Measurements from ENCODE around the gene SLC12A7. TPM values are rescaled to one million over a fixed set of nuclear protein-coding genes. Genes with fewer than 3 reads are reported as not detected.
A peak's percentile ranks its signal among the peaks of the same experiment; 100 is the strongest.

SLC12A7 gene
- total RNA-seq, 2 donors from 2014 or later: 58.9 to 61.6 TPM

GRCh38 chr5:1058988-1059883, 52.6 kb downstream of the SLC12A7 start:
- no peaks in the 10 kb centered on the region for H3K4me1 Mint-ChIP-seq
- no peaks in the 10 kb centered on the region for H3K27me3 ChIP-seq (ENCODE audit: control insufficient read depth, insufficient read depth, low read length, poor library complexity, severe bottlenecking)
- peak overlapping the region; percentile 53 for H3K27ac ChIP-seq (ENCODE audit: low read depth, low read length)
- H3K4me1 ChIP-seq (ENCODE audit: control insufficient read depth, insufficient read depth, low read length): no peaks in the 10 kb centered on the region
- no peak for DNase-seq
- no peaks in the 10 kb centered on the region for H3K9me3 ChIP-seq (ENCODE audit: control insufficient read depth, low read length)
- TF ChIP-seq CTCF (conservative IDR thresholded peaks at IDR 0.05): no peak
- no peak overlapping the region for H3K27ac Mint-ChIP-seq
- 92 to 96% methylated on average over 17 to 31 of the region's 34 CpGs for WGBS, 2 experiments (ENCODE audit: insufficient coverage in 1 of 2, insufficient read length in 1 of 2)
- peaks cover 14% of the 10 kb centered on the region for H3K36me3 ChIP-seq (ENCODE audit: control insufficient read depth, insufficient read depth, low read length)
- H3K9me3 Mint-ChIP-seq: no peaks in the 10 kb centered on the region
- H3K4me3 ChIP-seq (ENCODE audit: low read length): no peak overlapping the region
- H3K36me3 Mint-ChIP-seq (ENCODE audit: low read depth): peaks cover 27% of the 10 kb centered on the region
- no peaks in the 10 kb centered on the region for H3K27me3 Mint-ChIP-seq (ENCODE audit: insufficient read depth)
- no peak overlapping the region for H3K9ac ChIP-seq (ENCODE audit: extremely low read depth, low read length, poor library complexity, severe bottlenecking)
- H3K4me3 Mint-ChIP-seq: no peak overlapping the region

- no peaks in the 10 kb centered on the region for H3K27me3 Mint-ChIP-seq (ENCODE audit: insufficient read depth)
- DNase-seq: no peak
- peaks cover 27% of the 10 kb centered on the region for H3K36me3 Mint-ChIP-seq (ENCODE audit: low read depth)
- peaks cover 15% of the 10 kb centered on the region for H3K36me3 ChIP-seq (ENCODE audit: control insufficient read depth, insufficient read depth, low read length)
- no peaks in the 10 kb centered on the region for H3K4me1 Mint-ChIP-seq
- H3K9me3 ChIP-seq (ENCODE audit: control insufficient read depth, low read length): no peaks in the 10 kb centered on the region
- H3K4me3 ChIP-seq (ENCODE audit: low read length): no peak overlapping the region
- no peaks in the 10 kb centered on the region for H3K27me3 ChIP-seq (ENCODE audit: control insufficient read depth, insufficient read depth, low read length, poor library complexity, severe bottlenecking)
- no peak overlapping the region for H3K4me3 Mint-ChIP-seq
- TF ChIP-seq CTCF (conservative IDR thresholded peaks at IDR 0.05): no peak
- H3K9ac ChIP-seq (ENCODE audit: extremely low read depth, low read length, poor library complexity, severe bottlenecking): no peak overlapping the region
- no peak overlapping the region for H3K27ac ChIP-seq (ENCODE audit: low read depth, low read length)
- WGBS, 2 experiments (ENCODE audit: insufficient coverage in 1 of 2, insufficient read length in 1 of 2): 94 to 97% methylated on average over 29 to 36 of the region's 36 CpGs
- H3K4me1 ChIP-seq (ENCODE audit: control insufficient read depth, insufficient read depth, low read length): no peaks in the 10 kb centered on the region
- H3K27ac Mint-ChIP-seq: no peak overlapping the region
- H3K9me3 Mint-ChIP-seq: no peaks in the 10 kb centered on the region
Measured at GRCh38 chr5:1058083-1058945, 53.5 kb downstream of the SLC12A7 start.

- Histone ChIP-seq H3K4me1 (ENCODE audit: control insufficient read depth, insufficient read depth, low read length) (no peaks in the 10 kb centered on the region), H3K27me3 (ENCODE audit: control insufficient read depth, insufficient read depth, low read length, poor library complexity, severe bottlenecking) (no peaks in the 10 kb centered on the region), H3K9me3 (ENCODE audit: control insufficient read depth, low read length) (no peaks in the 10 kb centered on the region), H3K27ac (ENCODE audit: low read depth, low read length) (no peak overlapping the region), H3K9ac (ENCODE audit: extremely low read depth, low read length, poor library complexity, severe bottlenecking) (no peak overlapping the region), H3K4me3 (ENCODE audit: low read length) (no peak overlapping the region), H3K36me3 (ENCODE audit: control insufficient read depth, insufficient read depth, low read length) (peaks cover 19% of the 10 kb centered on the region)
- no peaks in the 10 kb centered on the region for H3K9me3 Mint-ChIP-seq
- no peaks in the 10 kb centered on the region for H3K4me1 Mint-ChIP-seq
- 86 to 87% methylated on average over 28 to 36 of the region's 36 CpGs for WGBS, 2 experiments (ENCODE audit: insufficient coverage in 1 of 2, insufficient read length in 1 of 2)
- no peak for DNase-seq
- no peak overlapping the region for H3K4me3 Mint-ChIP-seq
- no peak for TF ChIP-seq CTCF (conservative IDR thresholded peaks at IDR 0.05)
- H3K27me3 Mint-ChIP-seq (ENCODE audit: insufficient read depth): no peaks in the 10 kb centered on the region
- no peak overlapping the region for H3K27ac Mint-ChIP-seq
- peaks cover 27% of the 10 kb centered on the region for H3K36me3 Mint-ChIP-seq (ENCODE audit: low read depth)
Measured at GRCh38 chr5:1057485-1058082, 54.3 kb downstream of the SLC12A7 start.

Data from endodermal cell (in vitro differentiated cells).